IMR-90 (cell line): Measurements from ENCODE around the gene SYCP3. TPM values are rescaled to one million over a fixed set of nuclear protein-coding genes. Genes with fewer than 3 reads are reported as not detected.

Source experiments
- ATAC-seq: fragments of 200-7000 bp; cut with Tn5 transposase; 2 replicates; pipeline ENCODE4 v1.9.1; 2020; ENCODE audit warnings: low read depth, mild to moderate bottlenecking, moderate library complexity
- BruUV-seq: library from RNA; stranded (reverse); fragments of 400-500 nt; replicated peaks from 2 replicates; lab custom pipeline; 2021; lab: Mats Ljungman, UMichigan
- CTCF ChIA-PET: fragments of 300-600 bp; formaldehyde crosslinking; extraction: SDS; loops from one replicate; lab custom pipeline; 2021; ENCODE audit warnings: antibody characterized with exemption; lab: Yijun Ruan, JAX
- POLR2A ChIA-PET: fragments of 300-600 bp; sonication (Branson Sonifier 250); formaldehyde crosslinking; loops from one replicate; lab custom pipeline; 2022; ENCODE audit warnings: antibody characterized with exemption; ENCODE audit not compliant: unreplicated experiment; lab: Charles Lee
- DNase-seq: peaks from one replicate; pipeline ENCODE4 v3.0.0; 2013
- H2AFZ ChIP-seq: replicated peaks from 2 replicates; pipeline ENCODE3; 2013; ENCODE audit warnings: low read length, mild to moderate bottlenecking; ENCODE audit not compliant: poor library complexity
- H2AK5ac ChIP-seq: 2 replicates; pipeline ENCODE4 v1.6.1; 2013; ENCODE audit warnings: low read depth, low read length, inconsistent platforms
- H2AK9ac ChIP-seq: replicated peaks from 2 replicates; pipeline ENCODE3; 2013; ENCODE audit warnings: mild to moderate bottlenecking, low read depth, low read length, moderate library complexity; ENCODE audit not compliant: poor library complexity
- H2BK120ac ChIP-seq: 2 replicates; pipeline ENCODE4 v1.6.1; 2013; ENCODE audit warnings: low read depth, low read length, inconsistent platforms
- H2BK15ac ChIP-seq: 3 replicates; pipeline ENCODE4 v1.6.1; 2013; ENCODE audit warnings: low read depth, low read length, inconsistent platforms
- H2BK20ac ChIP-seq: 2 replicates; pipeline ENCODE4 v1.6.1; 2013; ENCODE audit warnings: low read depth, mild to moderate bottlenecking, inconsistent platforms, low read length, moderate library complexity
- H2BK5ac ChIP-seq: 2 replicates; pipeline ENCODE4 v1.6.1; 2013; ENCODE audit warnings: mild to moderate bottlenecking, low read depth, low read length, inconsistent platforms; ENCODE audit not compliant: poor library complexity, severe bottlenecking
- H3K14ac ChIP-seq: replicated peaks from 2 replicates; pipeline ENCODE4 v1.6.1; 2013; ENCODE audit warnings: low read depth, low read length, inconsistent platforms
- H3K18ac ChIP-seq: 2 replicates; pipeline ENCODE4 v1.6.1; 2013; ENCODE audit warnings: low read depth, low read length, control low read depth
- H3K23ac ChIP-seq: 2 replicates; pipeline ENCODE4 v1.6.1; 2013; ENCODE audit warnings: low read depth, low read length, inconsistent platforms
- H3K27ac ChIP-seq: 2 replicates; pipeline ENCODE4 v1.5.1; 2013; ENCODE audit warnings: mild to moderate bottlenecking, control low read depth, low read length; ENCODE audit not compliant: insufficient read depth
- H3K27me3 ChIP-seq: 2 replicates; pipeline ENCODE4 v1.6.1; 2013; ENCODE audit warnings: low read length; ENCODE audit not compliant: control insufficient read depth, insufficient read depth
- H3K36me3 ChIP-seq: 2 replicates; pipeline ENCODE4 v1.6.1; 2013; ENCODE audit warnings: low read length, mixed read lengths; ENCODE audit not compliant: control insufficient read depth, insufficient read depth
- H3K4ac ChIP-seq: 2 replicates; pipeline ENCODE4 v1.6.1; 2013; ENCODE audit warnings: low read depth, low read length, inconsistent platforms
- H3K4me1 ChIP-seq: 2 replicates; pipeline ENCODE4 v1.6.1; 2013; ENCODE audit warnings: low read length, mixed read lengths; ENCODE audit not compliant: control insufficient read depth, insufficient read depth
- H3K4me2 ChIP-seq: 2 replicates; pipeline ENCODE4 v1.6.1; 2013; ENCODE audit warnings: low read depth, mild to moderate bottlenecking, control low read depth, low read length, moderate library complexity
- H3K4me3 ChIP-seq: 2 replicates; pipeline ENCODE4 v1.5.1; 2013; ENCODE audit warnings: low read depth, mild to moderate bottlenecking, control low read depth, low read length, moderate library complexity; ENCODE audit not compliant: insufficient read depth
- H3K56ac ChIP-seq: 2 replicates; pipeline ENCODE4 v1.6.1; 2013; ENCODE audit warnings: low read length, inconsistent platforms; ENCODE audit not compliant: insufficient read depth; ENCODE audit errors: extremely low read depth
- H3K79me1 ChIP-seq, 2 experiments: 2 replicates each; pipeline ENCODE4 v1.6.1; 2013; ENCODE audit warnings: low read length in 2 of 2, inconsistent platforms in 1 of 2, low read depth in 1 of 2
- H3K9ac ChIP-seq: 2 replicates; pipeline ENCODE4 v1.6.1; 2013; ENCODE audit warnings: low read depth, low read length, control low read depth
- H3K9me1 ChIP-seq: 2 replicates; pipeline ENCODE4 v1.6.1; 2013; ENCODE audit warnings: low read length, inconsistent platforms; ENCODE audit not compliant: insufficient read depth
- H3K9me3 ChIP-seq: 2 replicates; pipeline ENCODE4 v1.6.1; 2013; ENCODE audit warnings: low read length; ENCODE audit not compliant: control insufficient read depth, insufficient read depth
- H4K20me1 ChIP-seq: 2 replicates; pipeline ENCODE4 v1.6.1; 2013; ENCODE audit warnings: low read length, inconsistent platforms; ENCODE audit not compliant: insufficient read depth
- H4K5ac ChIP-seq: 2 replicates; pipeline ENCODE4 v1.6.1; 2013; ENCODE audit warnings: mild to moderate bottlenecking, low read depth, low read length, control low read depth
- H4K8ac ChIP-seq, 2 experiments: 2 replicates each; pipeline ENCODE4 v1.6.1; 2013; ENCODE audit warnings: low read depth in 2 of 2, low read length in 2 of 2, control low read depth in 1 of 2, inconsistent platforms in 1 of 2
- H4K91ac ChIP-seq: 2 replicates; pipeline ENCODE4 v1.6.1; 2013; ENCODE audit warnings: low read depth, low read length, inconsistent platforms; ENCODE audit not compliant: insufficient read depth
- BHLHE40 ChIP-seq: fragments of 150-350 bp; IDR thresholded peaks from 2 replicates; pipeline ENCODE4 v1.6.1; 2016; ENCODE audit warnings: mild to moderate bottlenecking, low read depth, low read length
- CEBPB ChIP-seq: IDR thresholded peaks from 2 replicates; pipeline ENCODE4 v1.6.1; 2012; ENCODE audit warnings: low read depth, low read length, improper control_type of control experiment
- MAFK ChIP-seq: IDR thresholded peaks from 2 replicates; pipeline ENCODE4 v1.6.1; 2012; ENCODE audit warnings: low read depth, low read length, improper control_type of control experiment
- POLR2A ChIP-seq: IDR thresholded peaks from 2 replicates; pipeline ENCODE4 v1.6.1; 2012; ENCODE audit warnings: mild to moderate bottlenecking, low read depth, low read length
- RCOR1 ChIP-seq: IDR thresholded peaks from 2 replicates; pipeline ENCODE4 v1.6.1; 2012; ENCODE audit warnings: mild to moderate bottlenecking, low read length, improper control_type of control experiment; ENCODE audit not compliant: insufficient replicate concordance
- RFX5 ChIP-seq: IDR thresholded peaks from 2 replicates; pipeline ENCODE4 v1.8.0; 2012; ENCODE audit warnings: low read depth, mild to moderate bottlenecking, low read length, moderate library complexity
- SMC3 ChIP-seq: fragments of 150-350 bp; IDR thresholded peaks from 2 replicates; pipeline ENCODE4 v1.6.1; 2016; ENCODE audit warnings: low read depth, mild to moderate bottlenecking, antibody characterized with exemption, low read length, moderate library complexity
- WGBS, 2 experiments: methylation state at CpG; one replicate each; pipeline versions ENCODE4 v1.1.5 to v1.1.7; 2013; ENCODE audit warnings: missing lambda C conversion rate in 2 of 2; ENCODE audit not compliant: insufficient read length in 1 of 2; ENCODE audit errors: extremely low coverage in 2 of 2; 5-methylcytosine and 5-hydroxymethylcytosine counted together
- dilution Hi-C: fragments of 300-500 bp; cut with HindIII; formaldehyde crosslinking; loops from one replicate; pipeline ENCODE4 v1.14.3; 2018; ENCODE audit warnings: low sequenced_read_pairs; ENCODE audit not compliant: unreplicated experiment
- in situ Hi-C: fragments of 300-500 bp; cut with MboI; formaldehyde crosslinking; loops from 3 replicates; pipeline ENCODE4 v1.14.3; 2019; ENCODE audit warnings: low sequenced_read_pairs, inconsistent platforms, mixed read lengths
- intact Hi-C: fragments of 100-400 bp; cut with micrococcal nuclease; formaldehyde crosslinking; loops from 2 replicates; pipeline ENCODE4 v1.10.0; 2022
- polyA plus RNA-seq, 3 experiments: library from polyadenylated mRNA; depleted of rRNA; stranded (reverse); fragments of >200 nt; gene quantifications; 2 replicates each; pipeline ENCODE4 v1.2.3, GENCODE V29; 2012; ENCODE audit warnings: low replicate concordance in 1 of 3
- total RNA-seq: library from RNA; depleted of rRNA; stranded (reverse); fragments of >200 nt; gene quantifications from 2 replicates; pipeline ENCODE4 v1.2.3, GENCODE V29; 2012

Gene SYCP3
- total and polyA plus RNA-seq, 2 of the 4 experiments (the other 2 are of a cell fraction): 0.07 TPM; not detected in 1

DNA sequence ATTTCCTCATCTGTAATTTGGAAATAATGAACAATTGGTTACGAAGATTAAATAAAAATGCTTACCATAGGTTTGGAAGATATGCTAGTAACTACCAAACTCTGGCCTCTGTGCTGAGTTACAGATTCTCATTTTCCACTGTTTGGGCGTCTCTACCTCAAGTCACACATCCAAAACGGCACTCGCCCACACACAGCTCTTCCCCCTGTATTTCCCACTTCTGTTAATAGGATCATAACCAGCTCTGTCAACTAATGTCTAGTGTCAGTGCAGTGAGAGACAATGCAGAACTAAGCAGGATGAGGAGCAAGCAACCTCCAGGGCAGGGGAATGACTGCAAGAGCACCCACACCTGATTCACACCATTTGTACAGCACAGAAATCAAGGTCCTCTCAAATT is 10.9 kb upstream of the SYCP3 start:
- ATAC-seq: no peak
- Histone ChIP-seq H2BK20ac (no peak overlapping the region), H3K4me3 (no peak overlapping the region), H4K5ac (no peak overlapping the region), H3K56ac (no peak overlapping the region), H3K27ac (no peak overlapping the region), H2AK9ac (no peak overlapping the region), H2BK120ac (no peak overlapping the region), H3K36me3 (peaks cover 21% of the 10 kb centered on the region), H3K27me3 (no peaks in the 10 kb centered on the region), H2AFZ (no peak overlapping the region), H3K9me1 (no peaks in the 10 kb centered on the region; the same call in 1 of the 2 replicates), H3K14ac (no peak overlapping the region), H4K20me1 (no peaks in the 10 kb centered on the region), H2BK15ac (no peak overlapping the region), H3K23ac (no peak overlapping the region), H2BK5ac (no peak overlapping the region), H4K91ac (no peak overlapping the region), H3K9ac (no peak overlapping the region), H3K4ac (no peak overlapping the region), H3K4me1 (no peaks in the 10 kb centered on the region), H3K9me3 (no peaks in the 10 kb centered on the region), H3K4me2 (no peak overlapping the region), H3K18ac (no peak overlapping the region), H2AK5ac (no peak overlapping the region), H4K8ac (no peak overlapping the region), H3K79me1 (no peaks in the 10 kb centered on the region)
- ChIA-PET CTCF (no interaction called here), POLR2A (no interaction called here)
- no TSS peak for BruUV-seq
- in situ Hi-C loops (no loop called here), dilution Hi-C loops (no loop called here), intact Hi-C loops (no loop called here)
- no CpG with 5 or more reads among the region's 4 CpGs for WGBS, 2 experiments
- no peak for DNase-seq
- TF ChIP-seq SMC3 (no peak), BHLHE40 (no peak), MAFK (no peak), CEBPB (no peak), RFX5 (no peak), POLR2A (no peak), RCOR1 (no peak)
